Body of pancreas (tissue), 4 donors: ENCODE data around the gene TFCP2L1. TPM values are rescaled to one million over a fixed set of nuclear protein-coding genes. Genes with fewer than 3 reads are reported as not detected.

Source experiments
- ATAC-seq: fragments of 150-250 bp; one replicate; pipeline ENCODE4 v1.9.1; 2016
- DNase-seq, 4 donors: peaks; one replicate each; pipeline ENCODE4 v3.0.0-alpha.2; 2019
- H3K27ac ChIP-seq, 4 donors: fragments of 200-600 bp; sonication (generic); 1 replicate in 3 of 4; 2 replicates in 1 of 4; pipeline versions ENCODE4 v1.5.1 to v1.6.1; 2016 to 2019; ENCODE audit warnings: mild to moderate bottlenecking in 1 of 4, mixed read lengths in 1 of 4, moderate library complexity in 1 of 4
- H3K27me3 ChIP-seq, 2 donors: fragments of 200-600 bp; sonication (generic); one replicate each; pipeline ENCODE4 v1.6.0; 2016; ENCODE audit warnings: mild to moderate bottlenecking in 1 of 2
- H3K36me3 ChIP-seq, 2 donors: fragments of 200-600 bp; sonication (generic); replicated peaks in 1 of 2; 2 replicates each; pipeline ENCODE4 v1.5.1; 2016; ENCODE audit warnings: low read depth in 2 of 2; ENCODE audit not compliant: insufficient read depth in 1 of 2
- H3K4me1 ChIP-seq: fragments of 200-600 bp; sonication (generic); one replicate; pipeline ENCODE4 v1.6.0; 2016
- H3K4me3 ChIP-seq, 2 donors: fragments of 200-600 bp; sonication (generic); 1 replicate in 1 of 2; 2 replicates in 1 of 2; pipeline ENCODE4 v1.5.1; 2016 to 2019
- H3K9me3 ChIP-seq, 3 donors: fragments of 200-600 bp; sonication (generic); 1 replicate in 2 of 3; 2 replicates in 1 of 3; pipeline ENCODE4 v1.5.1; 2016
- CTCF ChIP-seq, 7 experiments: fragments of 450-650 bp in 4 of 7; fragments of 200-600 bp in 3 of 7; sonication (generic) in 3 of 7; IDR thresholded peaks; one replicate each; pipeline ENCODE4 v1.5.1; 2016 to 2019; ENCODE audit warnings: antibody characterized with exemption in 7 of 7
- POLR2A ChIP-seq, 3 donors: fragments of 450-650 bp; IDR thresholded peaks; one replicate each; pipeline ENCODE4 v1.6.1; 2016; ENCODE audit warnings: antibody characterized with exemption in 3 of 3, mild to moderate bottlenecking in 2 of 3
- WGBS, 2 donors: methylation state at CpG; one replicate each; pipeline ENCODE4 v1.1.5; 2017; 5-methylcytosine and 5-hydroxymethylcytosine counted together
- intact Hi-C: fragments of 100-400 bp; cut with DNase I; formaldehyde crosslinking; loops from one replicate; pipeline ENCODE4 v1.15.1; 2023
- total RNA-seq, 2 donors: library from RNA; depleted of rRNA; stranded (reverse); fragments of >200 nt; gene quantifications; one replicate each; pipeline ENCODE4 v1.1.0, GENCODE V29; 2016

TFCP2L1 gene
- total RNA-seq, 2 donors from 2014 or later = 4.6 to 8.3 TPM

- Histone ChIP-seq H3K4me1 (peaks cover 16% of the 10 kb centered on the region), H3K36me3 (no peaks in the 10 kb centered on the region), H3K27ac (no peak overlapping the region), H3K4me3 (no peak overlapping the region), H3K27me3 (peaks cover 0 to 9% of the 10 kb centered on the region in 2 donors), H3K9me3 (no peaks in the 10 kb centered on the region)
- intact Hi-C loops = no loop called here
- 88 to 97% methylated on average over 5 to 13 of the region's 13 CpGs for WGBS, 2 donors
- DNase-seq (no peak), ATAC-seq (no peak)
- no peak for TF ChIP-seq POLR2A (IDR thresholded peaks at IDR 0.05)
- TF ChIP-seq CTCF (IDR thresholded peaks at IDR 0.05) = no peak
Measured at GRCh38 chr2:121209014-121209610, 75.9 kb downstream of the TFCP2L1 start.

GRCh38 chr2:121207494-121207893 is 77.5 kb downstream of the TFCP2L1 start:
- TF ChIP-seq CTCF (IDR thresholded peaks at IDR 0.05) = no peak
- TF ChIP-seq POLR2A (IDR thresholded peaks at IDR 0.05) = no peak
- 86 to 88% methylated on average over 5 of the region's 5 CpGs for whole genome bisulfite sequencing, 2 donors
- no peak for DNase-seq
- no peak overlapping the region for H3K27ac ChIP-seq
- peaks cover 16% of the 10 kb centered on the region for H3K4me1 ChIP-seq
- H3K4me3 ChIP-seq = no peak overlapping the region
- H3K36me3 ChIP-seq = no peaks in the 10 kb centered on the region
- peaks cover 0 to 9% of the 10 kb centered on the region in 2 donors for H3K27me3 ChIP-seq
- intact Hi-C loops = no loop called here
- H3K9me3 ChIP-seq = no peaks in the 10 kb centered on the region
- no peak for ATAC-seq

- H3K9me3 ChIP-seq = no peaks in the 10 kb centered on the region
- DNase-seq = peak in 2 of 4 donors; percentile 42 to 47
- peaks cover 0 to 9% of the 10 kb centered on the region in 2 donors for H3K27me3 ChIP-seq
- H3K4me3 ChIP-seq = no peak overlapping the region
- H3K4me1 ChIP-seq = peaks cover under 1% of the 10 kb centered on the region
- no peak overlapping the region for H3K27ac ChIP-seq
- TF ChIP-seq CTCF (IDR thresholded peaks at IDR 0.05) (no peak), POLR2A (IDR thresholded peaks at IDR 0.05) (no peak)
- ATAC-seq = no peak
- intact Hi-C loops = no loop called here
- no peaks in the 10 kb centered on the region for H3K36me3 ChIP-seq
- WGBS, 2 donors = 78% methylated on average over 6 to 10 of the region's 10 CpGs
Measured at GRCh38 chr2:121205321-121205942, 79.6 kb downstream of the TFCP2L1 start.

GRCh38 chr2:121203591-121204249 is 81.3 kb downstream of the TFCP2L1 start:
- H3K27ac ChIP-seq = no peak overlapping the region
- H3K36me3 ChIP-seq = no peaks in the 10 kb centered on the region
- no peak for DNase-seq
- H3K9me3 ChIP-seq = no peaks in the 10 kb centered on the region
- ATAC-seq = no peak
- H3K4me1 ChIP-seq = no peaks in the 10 kb centered on the region
- WGBS, 2 donors = 77 to 88% methylated on average over 4 to 10 of the region's 10 CpGs
- no peak overlapping the region for H3K4me3 ChIP-seq
- TF ChIP-seq CTCF (IDR thresholded peaks at IDR 0.05) (no peak), POLR2A (IDR thresholded peaks at IDR 0.05) (no peak)
- H3K27me3 ChIP-seq = peaks cover 0 to 4% of the 10 kb centered on the region in 2 donors
- intact Hi-C loops = no loop called here
